ENCODE results near the gene ZNF253. TPM values are rescaled to one million over a fixed set of nuclear protein-coding genes. Genes with fewer than 3 reads are reported as not detected.

The ZNF253 gene
- total and polyA plus RNA-seq, 2 of the 8 experiments (the other 6 are each of a cell fraction or from before 2014, with no cell fraction given) = 8.3 to 64.0 TPM

DNA sequence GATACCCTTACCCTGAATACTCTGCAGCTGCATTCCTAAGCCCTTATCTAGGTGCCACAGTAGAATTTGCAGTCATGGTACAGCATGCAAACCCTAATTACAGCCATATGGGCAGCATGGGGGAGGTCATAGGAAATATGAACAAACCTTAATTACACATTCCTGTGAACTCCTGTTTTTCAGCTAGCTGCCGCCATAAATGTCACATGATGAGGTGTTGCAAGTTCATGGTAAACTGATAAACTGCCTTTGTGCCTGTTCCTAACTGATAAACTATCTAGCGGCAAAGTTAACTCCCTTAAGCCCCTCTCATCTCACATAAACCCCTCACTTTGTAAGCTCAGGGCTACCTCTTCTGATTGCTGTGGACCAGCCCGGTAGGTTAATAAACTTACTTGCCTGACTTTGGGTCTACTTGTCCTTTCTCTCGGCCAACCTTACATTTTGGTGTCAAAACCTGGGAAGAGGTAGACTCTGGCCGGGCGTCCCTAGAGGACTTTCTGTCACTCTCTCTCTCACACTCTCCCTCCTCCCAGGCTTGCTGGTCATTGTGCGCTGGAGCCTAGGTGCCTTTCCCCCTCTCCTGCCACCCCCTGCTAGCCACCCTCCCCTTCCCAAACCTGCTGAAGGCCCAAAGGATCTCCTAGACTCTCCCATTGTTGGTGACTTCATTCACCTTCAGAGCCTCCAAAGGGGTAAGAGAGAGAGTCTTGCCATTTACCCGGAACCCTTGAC lies 78.3 kb downstream of the ZNF253 start:
- no peak overlapping the region for H3K4ac ChIP-seq (replicated peaks; ENCODE audit: insufficient read length, low read depth, low read length)
- peaks cover 4% of the 10 kb centered on the region; the same call in 1 of the 2 replicates for H3K23me2 ChIP-seq (ENCODE audit: low read depth, low read length)
- H3K36me3 ChIP-seq (ENCODE audit: control insufficient read depth in 2 of 4, insufficient read depth in 4 of 4, low read length in 3 of 4) = no peaks in the 10 kb centered on the region
- H2AK5ac ChIP-seq (ENCODE audit: low read depth, low read length) = no peak overlapping the region
- H3K56ac ChIP-seq (replicated peaks; ENCODE audit: insufficient read length, low read depth, low read length) = no peak overlapping the region
- no peaks in the 10 kb centered on the region for H3K79me1 ChIP-seq (ENCODE audit: low read depth, low read length)
- ChIA-PET CTCF (ENCODE audit: partially characterized antibody) (interaction anchor here (1.3 to 2.1 kb wide), 2 partner anchors 15 to 54 kb away, joined by 4 to 5 read pairs; no protein-coding TSS in a partner anchor), POLR2A (ENCODE audit: partially characterized antibody) (interaction anchor here (0.6 to 1.1 kb wide), 2 partner anchors 13 to 123 kb away, joined by 3 read pairs; no protein-coding TSS in a partner anchor)
- no peak overlapping the region for H3K18ac ChIP-seq (ENCODE audit: extremely low read depth, low read length)
- H4K20me1 ChIP-seq (replicated peaks in 1 of 2; ENCODE audit: control insufficient read depth in 1 of 2, insufficient read depth in 2 of 2, low read length in 2 of 2) = no peaks in the 10 kb centered on the region
- 86% methylated on average over 8 of the region's 8 CpGs; no CpG with 5 or more reads in 1 of the 2 experiments for WGBS, 2 experiments (ENCODE audit: extremely low coverage in 1 of 2, insufficient coverage in 1 of 2, insufficient read length in 1 of 2, insufficient replicate concordance in 2 of 2, low coverage in 1 of 2, low lambda C conversion rate in 2 of 2, missing lambda C conversion rate in 1 of 2)
- H2BK20ac ChIP-seq (ENCODE audit: low read length) = no peak overlapping the region
- H3K14ac ChIP-seq (ENCODE audit: insufficient read length) = no peak overlapping the region
- no peak for DNase-seq (ENCODE audit: low read depth in 1 of 2, low spot score in 2 of 2)
- no peak overlapping the region for H4K8ac ChIP-seq (ENCODE audit: extremely low read depth, insufficient read depth, low read length)
- H3K27ac ChIP-seq (ENCODE audit: low read depth, low read length) = no peak overlapping the region
- H3K27me3 ChIP-seq (replicated peaks in 1 of 4; ENCODE audit: control insufficient read depth in 3 of 4, extremely low read depth in 1 of 4, insufficient read depth in 3 of 4, low read length in 3 of 4) = no peaks in the 10 kb centered on the region
- no peak overlapping the region for H2AFZ ChIP-seq (ENCODE audit: low read length)
- no peak overlapping the region for H2BK12ac ChIP-seq (ENCODE audit: low read depth, low read length)
- H3K4me1 ChIP-seq (replicated peaks in 1 of 4; ENCODE audit: control insufficient read depth in 3 of 4, insufficient read depth in 4 of 4, low read length in 3 of 4) = no peaks in the 10 kb centered on the region
- H2BK5ac ChIP-seq (ENCODE audit: low read depth, low read length) = no peak overlapping the region
- no peak overlapping the region for H3K23ac ChIP-seq (ENCODE audit: insufficient read length)
- no peak overlapping the region for H2BK120ac ChIP-seq (replicated peaks; ENCODE audit: low read depth, low read length)
- H2BK15ac ChIP-seq (ENCODE audit: low read length) = no peak overlapping the region
- H4K5ac ChIP-seq (ENCODE audit: insufficient read length, low read depth, low read length) = no peak overlapping the region
- FAIRE-seq = no peak
- H3K9me3 ChIP-seq (ENCODE audit: insufficient read depth in 2 of 2, low read depth in 1 of 2, low read length in 1 of 2) = peaks cover 3 to 8% of the 10 kb centered on the region in 2 experiments; a peak in 2 of 4 replicates
- no peaks in the 10 kb centered on the region for H3K79me2 ChIP-seq (ENCODE audit: control insufficient read depth in 1 of 2, insufficient read depth in 2 of 2, low read length in 2 of 2)
- no peak overlapping the region for H4K91ac ChIP-seq (replicated peaks; ENCODE audit: insufficient read length, low read length)
- H3K9ac ChIP-seq (replicated peaks in 1 of 4; ENCODE audit: extremely low read depth in 1 of 4, low read depth in 3 of 4, low read length in 3 of 4) = no peak overlapping the region
- no peak overlapping the region for H3K4me3 ChIP-seq (ENCODE audit: extremely low read depth in 1 of 4, insufficient read depth in 2 of 4, low read depth in 3 of 4, low read length in 4 of 4)
- no peak overlapping the region for H3K4me2 ChIP-seq (ENCODE audit: insufficient read depth in 1 of 2, low read depth in 2 of 2, low read length in 2 of 2)
- TF ChIP-seq CEBPB (IDR thresholded peaks at IDR 0.05; ENCODE audit: low read depth, low read length) (no peak), HDAC6 (IDR thresholded peaks at IDR 0.05; ENCODE audit: low read depth, low read length) (no peak), JUN (IDR thresholded peaks at IDR 0.05; ENCODE audit: low read depth, low read length) (no peak), SP4 (IDR thresholded peaks at IDR 0.05; ENCODE audit: low read length) (no peak)
- TF ChIP-seq, protein P1, sequence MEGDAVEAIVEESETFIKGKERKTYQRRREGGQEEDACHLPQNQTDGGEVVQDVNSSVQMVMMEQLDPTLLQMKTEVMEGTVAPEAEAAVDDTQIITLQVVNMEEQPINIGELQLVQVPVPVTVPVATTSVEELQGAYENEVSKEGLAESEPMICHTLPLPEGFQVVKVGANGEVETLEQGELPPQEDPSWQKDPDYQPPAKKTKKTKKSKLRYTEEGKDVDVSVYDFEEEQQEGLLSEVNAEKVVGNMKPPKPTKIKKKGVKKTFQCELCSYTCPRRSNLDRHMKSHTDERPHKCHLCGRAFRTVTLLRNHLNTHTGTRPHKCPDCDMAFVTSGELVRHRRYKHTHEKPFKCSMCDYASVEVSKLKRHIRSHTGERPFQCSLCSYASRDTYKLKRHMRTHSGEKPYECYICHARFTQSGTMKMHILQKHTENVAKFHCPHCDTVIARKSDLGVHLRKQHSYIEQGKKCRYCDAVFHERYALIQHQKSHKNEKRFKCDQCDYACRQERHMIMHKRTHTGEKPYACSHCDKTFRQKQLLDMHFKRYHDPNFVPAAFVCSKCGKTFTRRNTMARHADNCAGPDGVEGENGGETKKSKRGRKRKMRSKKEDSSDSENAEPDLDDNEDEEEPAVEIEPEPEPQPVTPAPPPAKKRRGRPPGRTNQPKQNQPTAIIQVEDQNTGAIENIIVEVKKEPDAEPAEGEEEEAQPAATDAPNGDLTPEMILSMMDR (IDR thresholded peaks at IDR 0.05; ENCODE audit: control extremely low read depth in 1 of 3, insufficient read depth in 1 of 3, low read depth in 1 of 3, low read length in 3 of 3) = no peak
- TF ChIP-seq, protein P2, sequence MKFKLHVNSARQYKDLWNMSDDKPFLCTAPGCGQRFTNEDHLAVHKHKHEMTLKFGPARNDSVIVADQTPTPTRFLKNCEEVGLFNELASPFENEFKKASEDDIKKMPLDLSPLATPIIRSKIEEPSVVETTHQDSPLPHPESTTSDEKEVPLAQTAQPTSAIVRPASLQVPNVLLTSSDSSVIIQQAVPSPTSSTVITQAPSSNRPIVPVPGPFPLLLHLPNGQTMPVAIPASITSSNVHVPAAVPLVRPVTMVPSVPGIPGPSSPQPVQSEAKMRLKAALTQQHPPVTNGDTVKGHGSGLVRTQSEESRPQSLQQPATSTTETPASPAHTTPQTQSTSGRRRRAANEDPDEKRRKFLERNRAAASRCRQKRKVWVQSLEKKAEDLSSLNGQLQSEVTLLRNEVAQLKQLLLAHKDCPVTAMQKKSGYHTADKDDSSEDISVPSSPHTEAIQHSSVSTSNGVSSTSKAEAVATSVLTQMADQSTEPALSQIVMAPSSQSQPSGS (IDR thresholded peaks at IDR 0.05; ENCODE audit: low read length) = no peak
- TF ChIP-seq, protein P3, sequence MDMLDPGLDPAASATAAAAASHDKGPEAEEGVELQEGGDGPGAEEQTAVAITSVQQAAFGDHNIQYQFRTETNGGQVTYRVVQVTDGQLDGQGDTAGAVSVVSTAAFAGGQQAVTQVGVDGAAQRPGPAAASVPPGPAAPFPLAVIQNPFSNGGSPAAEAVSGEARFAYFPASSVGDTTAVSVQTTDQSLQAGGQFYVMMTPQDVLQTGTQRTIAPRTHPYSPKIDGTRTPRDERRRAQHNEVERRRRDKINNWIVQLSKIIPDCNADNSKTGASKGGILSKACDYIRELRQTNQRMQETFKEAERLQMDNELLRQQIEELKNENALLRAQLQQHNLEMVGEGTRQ (IDR thresholded peaks at IDR 0.05; ENCODE audit: low read length) = no peak

All from H1 (cell line).